ENCODE data around the gene AP4S1.

Gene AP4S1

GRCh38 chr14:30985796-30986195, 39.7 kb upstream of the AP4S1 start:
- CTCF ChIA-PET = interaction anchor here (0.6 to 0.7 kb wide), 2 partner anchors 37 to 97 kb away, joined by 3 read pairs; no protein-coding TSS in a partner anchor
- POLR2A ChIA-PET = no interaction called here
- Histone ChIP-seq H3K27ac (ENCODE audit: extremely low read depth, low read depth, low read length) (no peak overlapping the region), H3K36me3 (ENCODE audit: control insufficient read depth in 2 of 2, insufficient read depth in 1 of 2, low read length in 2 of 2) (peaks cover 0 to under 1% of the 10 kb centered on the region in 2 experiments; a peak in 2 of 3 replicates), H3K9me3 (ENCODE audit: control insufficient read depth, insufficient read depth, low read depth, low read length) (no peaks in the 10 kb centered on the region), H3K4me3 (ENCODE audit: low read depth, low read length) (no peak overlapping the region), H3K4me1 (ENCODE audit: control insufficient read depth, insufficient read depth, low read length) (no peaks in the 10 kb centered on the region; the same call in 1 of the 2 replicates)
- no peak for TF ChIP-seq PRDM6 (tag by site-specific recombination; IDR thresholded peaks at IDR 0.05)
- TF ChIP-seq ZNF239 (tag by site-specific recombination; IDR thresholded peaks at IDR 0.05) = no peak
- no peak for TF ChIP-seq ZNF48 (tag by site-specific recombination; IDR thresholded peaks at IDR 0.05)
- no peak for TF ChIP-seq PBX3 (CRISPR knock-in tag; IDR thresholded peaks at IDR 0.05)
- TF ChIP-seq BCL11B (tag by site-specific recombination; IDR thresholded peaks at IDR 0.05; ENCODE audit: low read depth) = no peak
- no peak for TF ChIP-seq TCF7L2 (IDR thresholded peaks at IDR 0.05; ENCODE audit: borderline replicate concordance, low read depth, low read length)

- H3K4me3 ChIP-seq (ENCODE audit: low read depth, low read length) = no peak overlapping the region
- H3K9me3 ChIP-seq (ENCODE audit: control insufficient read depth, insufficient read depth, low read depth, low read length) = no peaks in the 10 kb centered on the region
- TF ChIP-seq ZNF677 (tag by site-specific recombination; IDR thresholded peaks at IDR 0.05) (no peak), ZNF184 (tag by site-specific recombination; IDR thresholded peaks at IDR 0.05) (no peak), ZBTB21 (tag by site-specific recombination; IDR thresholded peaks at IDR 0.05) (no peak), ZNF433 (tag by site-specific recombination; IDR thresholded peaks at IDR 0.05; ENCODE audit: low read depth) (no peak), ZXDB (tag by site-specific recombination; IDR thresholded peaks at IDR 0.05) (no peak), PRDM10 (tag by site-specific recombination; IDR thresholded peaks at IDR 0.05) (no peak), ZNF146 (tag by site-specific recombination; IDR thresholded peaks at IDR 0.05) (no peak), ZNF624 (tag by site-specific recombination; IDR thresholded peaks at IDR 0.05) (no peak), ZNF24 (tag by site-specific recombination; IDR thresholded peaks at IDR 0.05) (no peak), PBX3 (CRISPR knock-in tag; IDR thresholded peaks at IDR 0.05) (no peak)
- H3K27ac ChIP-seq (ENCODE audit: extremely low read depth, low read depth, low read length) = no peak overlapping the region
- no peaks in the 10 kb centered on the region for H3K4me1 ChIP-seq (ENCODE audit: control insufficient read depth, insufficient read depth, low read length)
- ChIA-PET POLR2A (interaction anchor here (0.6 kb wide), 1 partner anchor 355 kb away, joined by 4 read pairs; no protein-coding TSS in a partner anchor), CTCF (no interaction called here)
- H3K36me3 ChIP-seq (ENCODE audit: control insufficient read depth in 2 of 2, insufficient read depth in 1 of 2, low read length in 2 of 2) = peaks cover 0 to 3% of the 10 kb centered on the region in 2 experiments; a peak in 2 of 3 replicates
Measured at GRCh38 chr14:30988509-30988908, 36.9 kb upstream of the AP4S1 start.

Data from HEK293 (cell line).